WTC11 (cell line): Measurements from ENCODE around the gene MSANTD1. TPM values are rescaled to one million over a fixed set of nuclear protein-coding genes. Genes with fewer than 3 reads are reported as not detected.

Experiments
- ATAC-seq: fragments of 200-7000 bp; cut with Tn5 transposase; 2 replicates; pipeline ENCODE4 v1.10.0; 2021; ENCODE audit warnings: mild to moderate bottlenecking, moderate library complexity
- CTCF ChIA-PET: fragments of 300-600 bp; sonication (Branson Sonifier 250); formaldehyde crosslinking; loops from one replicate; lab custom pipeline; 2021; ENCODE audit warnings: antibody characterized with exemption; lab: Charles Lee
- POLR2A ChIA-PET: fragments of 350-600 bp; sonication (Branson Sonifier 250); formaldehyde crosslinking; loops from one replicate; lab custom pipeline; 2021; ENCODE audit warnings: antibody characterized with exemption; lab: Charles Lee
- DNase-seq: peaks from one replicate; pipeline ENCODE4 v3.0.0; 2021; ENCODE audit warnings: low spot score
- H3K27ac Mint-ChIP-seq: 2 replicates; pipeline ENCODE4 v1.8.0; 2021; ENCODE audit warnings: mixed read lengths
- H3K27me3 Mint-ChIP-seq: 2 replicates; pipeline ENCODE4 v1.8.0; 2021; ENCODE audit warnings: low read depth, mild to moderate bottlenecking, moderate library complexity, mixed read lengths
- H3K36me3 Mint-ChIP-seq: 2 replicates; pipeline ENCODE4 v1.8.0; 2021; ENCODE audit warnings: mixed read lengths
- H3K4me1 Mint-ChIP-seq: 2 replicates; pipeline ENCODE4 v1.8.0; 2022; ENCODE audit warnings: mixed read lengths
- H3K4me3 Mint-ChIP-seq: 2 replicates; pipeline ENCODE4 v1.8.0; 2021; ENCODE audit warnings: mild to moderate bottlenecking, moderate library complexity, mixed read lengths
- H3K9me3 Mint-ChIP-seq: 2 replicates; pipeline ENCODE4 v1.8.0; 2021; ENCODE audit warnings: mixed read lengths
- CTCF ChIP-seq: fragments of 200-600 bp; IDR thresholded peaks from 2 replicates; pipeline ENCODE4 v1.8.0; 2022; ENCODE audit warnings: antibody characterized with exemption
- HMGXB4 ChIP-seq: sonication (generic); formaldehyde crosslinking; IDR thresholded peaks from 2 replicates; pipeline ENCODE4 v1.8.1; 2023; ENCODE audit warnings: mild to moderate bottlenecking, moderate library complexity, missing genetic modification reagents
- IRF1 ChIP-seq: sonication (generic); formaldehyde crosslinking; IDR thresholded peaks from 2 replicates; pipeline ENCODE4 v1.8.0; 2023; ENCODE audit warnings: missing genetic modification reagents
- IRF2 ChIP-seq: sonication (generic); formaldehyde crosslinking; IDR thresholded peaks from 2 replicates; pipeline ENCODE4 v1.8.0; 2022; ENCODE audit warnings: low read depth, missing genetic modification reagents, borderline replicate concordance
- KAT7 ChIP-seq: sonication (generic); formaldehyde crosslinking; IDR thresholded peaks from 2 replicates; pipeline ENCODE4 v1.8.1; 2023; ENCODE audit warnings: missing genetic modification reagents, mild to moderate bottlenecking, borderline replicate concordance
- MXD4 ChIP-seq: fragments of 250-450 bp; sonication (Bioruptor Pico); IDR thresholded peaks from 2 replicates; pipeline ENCODE4 v1.8.0; 2021; ENCODE audit warnings: mild to moderate bottlenecking, moderate library complexity, borderline replicate concordance
- SMAD3 ChIP-seq: sonication (generic); formaldehyde crosslinking; IDR thresholded peaks from 2 replicates; pipeline ENCODE4 v1.8.0; 2022; ENCODE audit warnings: missing genetic modification reagents, mild to moderate bottlenecking, borderline replicate concordance
- SOX15 ChIP-seq: fragments of 250-450 bp; sonication (Bioruptor Pico); IDR thresholded peaks from 2 replicates; pipeline ENCODE4 v1.9.0; 2021; ENCODE audit warnings: mild to moderate bottlenecking
- USF1 ChIP-seq: sonication (generic); formaldehyde crosslinking; IDR thresholded peaks from 2 replicates; pipeline ENCODE4 v1.8.0; 2022; ENCODE audit warnings: mild to moderate bottlenecking, missing genetic modification reagents
- USF2 ChIP-seq: sonication (generic); formaldehyde crosslinking; IDR thresholded peaks from 2 replicates; pipeline ENCODE4 v1.8.1; 2023; ENCODE audit warnings: mild to moderate bottlenecking, missing genetic modification reagents, moderate library complexity
- ZNF396 ChIP-seq: fragments of 250-450 bp; sonication (Bioruptor Pico); IDR thresholded peaks from 2 replicates; pipeline ENCODE4 v1.8.0; 2021; ENCODE audit warnings: mild to moderate bottlenecking, moderate library complexity, borderline replicate concordance
- ZNF423 ChIP-seq: fragments of 250-450 bp; sonication (Bioruptor Pico); IDR thresholded peaks from 2 replicates; pipeline ENCODE4 v2.1.2; 2022; ENCODE audit warnings: mild to moderate bottlenecking, moderate library complexity
- ZNF671 ChIP-seq: fragments of 250-450 bp; sonication (Bioruptor Pico); IDR thresholded peaks from 2 replicates; pipeline ENCODE4 v1.8.0; 2021; ENCODE audit warnings: mild to moderate bottlenecking
- total RNA-seq: library from RNA; stranded (reverse); gene quantifications from 3 replicates; pipeline ENCODE4 v1.2.3, GENCODE V29; 2021
- TF ChIP-seq, protein P1 (sequence below): sonication (generic); formaldehyde crosslinking; IDR thresholded peaks from 2 replicates; pipeline ENCODE4 v1.8.0; 2022; ENCODE audit warnings: mild to moderate bottlenecking, missing genetic modification reagents
- TF ChIP-seq, protein P2 (sequence below): sonication (generic); formaldehyde crosslinking; IDR thresholded peaks from 2 replicates; pipeline ENCODE4 v1.8.1; 2023; ENCODE audit warnings: mild to moderate bottlenecking, missing genetic modification reagents
- TF ChIP-seq, protein P3 (sequence below): sonication (generic); formaldehyde crosslinking; IDR thresholded peaks from 2 replicates; pipeline ENCODE4 v1.8.1; 2022; ENCODE audit warnings: low read depth, mild to moderate bottlenecking, moderate library complexity, missing genetic modification reagents, borderline replicate concordance
- TF ChIP-seq, protein P4 (sequence below): sonication (generic); formaldehyde crosslinking; IDR thresholded peaks from 2 replicates; pipeline ENCODE4 v1.8.1; 2022; ENCODE audit warnings: mild to moderate bottlenecking, missing genetic modification reagents, moderate library complexity, borderline replicate concordance
- TF ChIP-seq, protein P5 (sequence below): sonication (generic); formaldehyde crosslinking; conservative IDR thresholded peaks from 2 replicates; pipeline ENCODE4 v1.8.1; 2022; ENCODE audit warnings: mild to moderate bottlenecking, missing genetic modification reagents

MSANTD1 gene
- total RNA-seq, 1 experiment from 2014 or later: 0.98 TPM

DNA sequence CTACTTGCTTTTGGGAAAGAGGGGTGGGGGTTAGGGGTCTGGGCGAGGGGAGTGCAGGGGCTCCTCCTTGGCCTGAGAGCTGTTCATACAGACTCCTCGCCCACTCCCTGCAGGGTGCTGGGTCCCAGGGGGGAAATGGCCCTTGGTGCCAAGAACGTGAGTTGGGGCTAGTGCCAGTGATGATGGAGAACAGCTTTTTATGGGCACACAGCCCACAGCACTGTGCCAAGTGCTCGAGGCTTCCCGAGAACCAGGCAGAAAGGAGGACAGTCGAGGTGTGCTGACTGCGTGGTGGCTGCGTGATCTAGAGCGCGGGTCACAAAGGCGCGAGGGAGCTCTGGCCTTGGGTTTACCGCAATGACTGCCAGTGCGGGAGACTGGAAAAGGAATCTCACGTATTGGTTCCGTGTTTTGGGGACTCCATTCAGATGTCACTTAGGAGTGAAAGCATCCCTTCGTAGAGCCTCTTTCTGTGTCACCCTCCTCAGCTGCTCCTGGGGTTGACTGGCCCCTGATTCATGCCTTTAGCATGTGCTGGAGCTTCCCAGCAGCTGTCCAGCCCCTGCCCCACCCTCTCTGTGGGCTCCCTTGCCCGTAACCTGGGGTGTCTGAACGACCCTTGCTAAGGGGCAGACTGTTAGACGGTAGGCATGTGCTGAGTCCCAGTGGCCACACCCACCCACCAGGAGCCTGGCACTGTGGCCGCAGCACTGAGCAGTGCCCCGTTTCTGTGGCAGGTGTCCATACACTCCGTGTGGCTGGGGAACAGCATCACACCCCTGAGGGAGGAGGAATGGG, 20.9 kb upstream of the MSANTD1 start:
- no peak overlapping the region for H3K27ac Mint-ChIP-seq
- H3K4me3 Mint-ChIP-seq: no peak overlapping the region
- ATAC-seq (no peak), DNase-seq (no peak)
- TF ChIP-seq IRF2 (CRISPR knock-in tag) (no peak), SOX15 (CRISPR knock-in tag) (no peak), CTCF (no peak), KAT7 (no peak), ZNF671 (no peak), IRF1 (no peak), USF2 (CRISPR knock-in tag) (no peak), ZNF423 (no peak), USF1 (no peak), SMAD3 (CRISPR knock-in tag) (no peak), ZNF396 (CRISPR knock-in tag) (no peak), MXD4 (CRISPR knock-in tag) (no peak), HMGXB4 (CRISPR knock-in tag) (no peak)
- TF ChIP-seq, protein P1, sequence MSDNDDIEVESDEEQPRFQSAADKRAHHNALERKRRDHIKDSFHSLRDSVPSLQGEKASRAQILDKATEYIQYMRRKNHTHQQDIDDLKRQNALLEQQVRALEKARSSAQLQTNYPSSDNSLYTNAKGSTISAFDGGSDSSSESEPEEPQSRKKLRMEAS: no peak
- TF ChIP-seq, protein P2, sequence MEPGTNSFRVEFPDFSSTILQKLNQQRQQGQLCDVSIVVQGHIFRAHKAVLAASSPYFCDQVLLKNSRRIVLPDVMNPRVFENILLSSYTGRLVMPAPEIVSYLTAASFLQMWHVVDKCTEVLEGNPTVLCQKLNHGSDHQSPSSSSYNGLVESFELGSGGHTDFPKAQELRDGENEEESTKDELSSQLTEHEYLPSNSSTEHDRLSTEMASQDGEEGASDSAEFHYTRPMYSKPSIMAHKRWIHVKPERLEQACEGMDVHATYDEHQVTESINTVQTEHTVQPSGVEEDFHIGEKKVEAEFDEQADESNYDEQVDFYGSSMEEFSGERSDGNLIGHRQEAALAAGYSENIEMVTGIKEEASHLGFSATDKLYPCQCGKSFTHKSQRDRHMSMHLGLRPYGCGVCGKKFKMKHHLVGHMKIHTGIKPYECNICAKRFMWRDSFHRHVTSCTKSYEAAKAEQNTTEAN (CRISPR knock-in tag): no peak
- TF ChIP-seq, protein P3, sequence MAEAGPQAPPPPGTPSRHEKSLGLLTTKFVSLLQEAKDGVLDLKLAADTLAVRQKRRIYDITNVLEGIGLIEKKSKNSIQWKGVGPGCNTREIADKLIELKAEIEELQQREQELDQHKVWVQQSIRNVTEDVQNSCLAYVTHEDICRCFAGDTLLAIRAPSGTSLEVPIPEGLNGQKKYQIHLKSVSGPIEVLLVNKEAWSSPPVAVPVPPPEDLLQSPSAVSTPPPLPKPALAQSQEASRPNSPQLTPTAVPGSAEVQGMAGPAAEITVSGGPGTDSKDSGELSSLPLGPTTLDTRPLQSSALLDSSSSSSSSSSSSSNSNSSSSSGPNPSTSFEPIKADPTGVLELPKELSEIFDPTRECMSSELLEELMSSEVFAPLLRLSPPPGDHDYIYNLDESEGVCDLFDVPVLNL (CRISPR knock-in tag): no peak
- TF ChIP-seq, protein P4, sequence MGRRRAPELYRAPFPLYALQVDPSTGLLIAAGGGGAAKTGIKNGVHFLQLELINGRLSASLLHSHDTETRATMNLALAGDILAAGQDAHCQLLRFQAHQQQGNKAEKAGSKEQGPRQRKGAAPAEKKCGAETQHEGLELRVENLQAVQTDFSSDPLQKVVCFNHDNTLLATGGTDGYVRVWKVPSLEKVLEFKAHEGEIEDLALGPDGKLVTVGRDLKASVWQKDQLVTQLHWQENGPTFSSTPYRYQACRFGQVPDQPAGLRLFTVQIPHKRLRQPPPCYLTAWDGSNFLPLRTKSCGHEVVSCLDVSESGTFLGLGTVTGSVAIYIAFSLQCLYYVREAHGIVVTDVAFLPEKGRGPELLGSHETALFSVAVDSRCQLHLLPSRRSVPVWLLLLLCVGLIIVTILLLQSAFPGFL (CRISPR knock-in tag): no peak
- TF ChIP-seq, protein P5, sequence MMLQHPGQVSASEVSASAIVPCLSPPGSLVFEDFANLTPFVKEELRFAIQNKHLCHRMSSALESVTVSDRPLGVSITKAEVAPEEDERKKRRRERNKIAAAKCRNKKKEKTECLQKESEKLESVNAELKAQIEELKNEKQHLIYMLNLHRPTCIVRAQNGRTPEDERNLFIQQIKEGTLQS (CRISPR knock-in tag): no peak
- no peaks in the 10 kb centered on the region for H3K4me1 Mint-ChIP-seq
- H3K36me3 Mint-ChIP-seq: peaks cover 56% of the 10 kb centered on the region
- peaks cover 8% of the 10 kb centered on the region for H3K9me3 Mint-ChIP-seq
- ChIA-PET POLR2A (no interaction called here), CTCF (no interaction called here)
- no peaks in the 10 kb centered on the region for H3K27me3 Mint-ChIP-seq
